Measurements from ENCODE around the gene IPO13.

Gene IPO13

DNA sequence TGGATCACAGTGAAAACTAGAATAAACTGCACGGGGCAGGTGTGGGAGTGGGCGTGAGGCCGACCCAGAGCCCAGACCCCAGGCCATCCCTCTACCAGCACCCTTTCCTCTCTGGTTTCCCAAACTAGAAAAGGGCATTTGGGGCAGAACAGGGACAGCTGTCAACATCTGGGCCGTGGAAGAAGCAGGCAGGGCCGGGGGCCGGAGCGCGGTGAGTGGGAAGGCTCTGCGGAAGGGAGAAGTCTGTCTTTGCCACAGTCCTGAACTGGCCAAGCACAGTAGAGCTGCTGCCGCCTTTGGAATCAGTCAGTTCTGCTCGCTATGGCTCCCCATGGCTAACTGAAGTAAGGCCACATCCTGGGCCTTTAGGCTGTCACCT, 51.2 kb downstream of the IPO13 start:
- Histone ChIP-seq H4K20me1 (ENCODE audit: low read depth, low read length) (no peaks in the 10 kb centered on the region), H3K9me3 (ENCODE audit: insufficient read depth, low read length) (no peaks in the 10 kb centered on the region), H3K36me3 (ENCODE audit: low read length) (no peaks in the 10 kb centered on the region), H3K4me2 (ENCODE audit: low read depth, low read length, poor library complexity, severe bottlenecking) (no peak overlapping the region), H3K27ac (ENCODE audit: low read depth, low read length) (no peak overlapping the region), H3K9ac (ENCODE audit: low read length) (no peak overlapping the region), H3K79me2 (ENCODE audit: insufficient read depth, low read length) (no peaks in the 10 kb centered on the region), H3K9me2 (replicated peaks; ENCODE audit: insufficient read depth, low read length) (no peaks in the 10 kb centered on the region), H3K27me3 (ENCODE audit: low read length) (no peaks in the 10 kb centered on the region), H3F3A (ENCODE audit: insufficient read depth) (no peaks in the 10 kb centered on the region), H2AFZ (ENCODE audit: low read depth, low read length, severe bottlenecking) (no peak overlapping the region), H3K4me3 (ENCODE audit: insufficient read depth, low read length, poor library complexity, severe bottlenecking) (no peak overlapping the region)
- TF ChIP-seq, protein P1, sequence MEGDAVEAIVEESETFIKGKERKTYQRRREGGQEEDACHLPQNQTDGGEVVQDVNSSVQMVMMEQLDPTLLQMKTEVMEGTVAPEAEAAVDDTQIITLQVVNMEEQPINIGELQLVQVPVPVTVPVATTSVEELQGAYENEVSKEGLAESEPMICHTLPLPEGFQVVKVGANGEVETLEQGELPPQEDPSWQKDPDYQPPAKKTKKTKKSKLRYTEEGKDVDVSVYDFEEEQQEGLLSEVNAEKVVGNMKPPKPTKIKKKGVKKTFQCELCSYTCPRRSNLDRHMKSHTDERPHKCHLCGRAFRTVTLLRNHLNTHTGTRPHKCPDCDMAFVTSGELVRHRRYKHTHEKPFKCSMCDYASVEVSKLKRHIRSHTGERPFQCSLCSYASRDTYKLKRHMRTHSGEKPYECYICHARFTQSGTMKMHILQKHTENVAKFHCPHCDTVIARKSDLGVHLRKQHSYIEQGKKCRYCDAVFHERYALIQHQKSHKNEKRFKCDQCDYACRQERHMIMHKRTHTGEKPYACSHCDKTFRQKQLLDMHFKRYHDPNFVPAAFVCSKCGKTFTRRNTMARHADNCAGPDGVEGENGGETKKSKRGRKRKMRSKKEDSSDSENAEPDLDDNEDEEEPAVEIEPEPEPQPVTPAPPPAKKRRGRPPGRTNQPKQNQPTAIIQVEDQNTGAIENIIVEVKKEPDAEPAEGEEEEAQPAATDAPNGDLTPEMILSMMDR (IDR thresholded peaks at IDR 0.05; ENCODE audit: insufficient read depth, low read length, poor library complexity, severe bottlenecking) = no peak
- TF ChIP-seq EZH2phosphoT487 (conservative IDR thresholded peaks at IDR 0.05; ENCODE audit: low read length) = no peak

DNA sequence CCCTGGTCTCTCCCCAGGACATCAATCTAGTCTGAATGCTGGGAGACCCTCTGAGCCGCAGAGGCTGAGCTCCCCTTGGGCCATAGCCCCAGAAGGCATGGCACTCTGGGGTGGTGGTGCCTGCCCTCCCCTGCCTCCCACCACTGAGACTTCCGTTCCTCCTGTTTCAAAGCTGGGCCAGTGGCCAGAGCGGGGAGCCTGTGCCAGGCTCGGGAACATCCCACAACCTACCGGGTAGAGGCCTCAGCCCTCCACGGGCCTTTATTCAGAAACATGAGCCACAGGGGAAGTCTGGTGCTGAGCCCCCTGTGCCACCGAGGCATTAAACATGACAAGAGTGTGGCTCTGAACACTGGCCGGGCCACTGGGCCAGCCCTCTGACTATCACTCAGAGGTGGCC, 52.7 kb downstream of the IPO13 start:
- no peak overlapping the region for H3K9ac ChIP-seq (ENCODE audit: low read length)
- TF ChIP-seq, protein P1 (IDR thresholded peaks at IDR 0.05; ENCODE audit: insufficient read depth, low read length, poor library complexity, severe bottlenecking) = no peak
- no peak for TF ChIP-seq EZH2phosphoT487 (conservative IDR thresholded peaks at IDR 0.05; ENCODE audit: low read length)
- no peaks in the 10 kb centered on the region for H3K27me3 ChIP-seq (ENCODE audit: low read length)

DNA sequence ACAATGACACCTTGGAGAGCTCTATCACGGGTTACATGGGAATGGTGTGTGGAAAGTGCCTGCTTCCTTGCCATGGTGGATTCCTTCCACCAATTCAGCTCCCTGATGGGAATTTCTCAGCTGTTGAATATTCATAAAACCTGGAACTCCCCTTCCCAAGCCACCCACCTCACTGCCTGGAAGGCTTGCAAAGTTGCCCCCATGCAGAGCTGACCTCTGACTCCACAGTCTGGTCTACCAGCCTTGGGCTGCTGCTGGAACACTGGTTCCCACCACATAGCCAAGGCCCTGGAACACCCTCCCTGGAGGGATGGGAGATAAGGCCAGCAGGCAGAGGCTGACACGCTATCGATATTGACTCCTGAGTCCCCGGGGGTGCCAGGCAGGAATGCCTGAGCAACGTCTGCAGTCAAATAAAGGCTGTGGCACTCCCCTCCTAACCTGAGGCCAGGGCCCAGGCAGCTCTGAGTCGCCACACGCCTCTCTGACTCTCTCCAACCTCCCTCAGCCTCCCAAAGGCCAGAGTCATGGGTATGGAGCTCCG, 53.4 kb downstream of the IPO13 start:
- H3K27ac ChIP-seq (ENCODE audit: low read depth, low read length) = no peak overlapping the region
- no peaks in the 10 kb centered on the region for H3K27me3 ChIP-seq (ENCODE audit: low read length)
- H2AFZ ChIP-seq (ENCODE audit: low read depth, low read length, severe bottlenecking) = no peak overlapping the region
- no peak overlapping the region for H3K4me3 ChIP-seq (ENCODE audit: insufficient read depth, low read length, poor library complexity, severe bottlenecking)
- H4K20me1 ChIP-seq (ENCODE audit: low read depth, low read length) = no peaks in the 10 kb centered on the region
- no peaks in the 10 kb centered on the region for H3K79me2 ChIP-seq (ENCODE audit: insufficient read depth, low read length)
- no peaks in the 10 kb centered on the region for H3F3A ChIP-seq (ENCODE audit: insufficient read depth)
- no peaks in the 10 kb centered on the region for H3K9me3 ChIP-seq (ENCODE audit: insufficient read depth, low read length)
- H3K4me2 ChIP-seq (ENCODE audit: low read depth, low read length, poor library complexity, severe bottlenecking) = no peak overlapping the region
- TF ChIP-seq EZH2phosphoT487 (conservative IDR thresholded peaks at IDR 0.05; ENCODE audit: low read length) = no peak
- TF ChIP-seq, protein P1 (IDR thresholded peaks at IDR 0.05; ENCODE audit: insufficient read depth, low read length, poor library complexity, severe bottlenecking) = no peak
- no peaks in the 10 kb centered on the region for H3K36me3 ChIP-seq (ENCODE audit: low read length)
- H3K9me2 ChIP-seq (replicated peaks; ENCODE audit: insufficient read depth, low read length) = no peaks in the 10 kb centered on the region
- no peak overlapping the region for H3K9ac ChIP-seq (ENCODE audit: low read length)

More for the DNA sequence above, 52.7 kb downstream of the IPO13 start:
- no peak overlapping the region for H3K4me3 ChIP-seq (ENCODE audit: insufficient read depth, low read length, poor library complexity, severe bottlenecking)
- H3K4me2 ChIP-seq (ENCODE audit: low read depth, low read length, poor library complexity, severe bottlenecking) = no peak overlapping the region
- H3F3A ChIP-seq (ENCODE audit: insufficient read depth) = no peaks in the 10 kb centered on the region
- no peaks in the 10 kb centered on the region for H4K20me1 ChIP-seq (ENCODE audit: low read depth, low read length)
- H2AFZ ChIP-seq (ENCODE audit: low read depth, low read length, severe bottlenecking) = no peak overlapping the region
- H3K36me3 ChIP-seq (ENCODE audit: low read length) = no peaks in the 10 kb centered on the region
- H3K9me3 ChIP-seq (ENCODE audit: insufficient read depth, low read length) = no peaks in the 10 kb centered on the region
- H3K9me2 ChIP-seq (replicated peaks; ENCODE audit: insufficient read depth, low read length) = no peaks in the 10 kb centered on the region
- no peak overlapping the region for H3K27ac ChIP-seq (ENCODE audit: low read depth, low read length)
- no peaks in the 10 kb centered on the region for H3K79me2 ChIP-seq (ENCODE audit: insufficient read depth, low read length)

All from SU-DHL-6 (cell line).